GM12892 (cell line): Measurements from ENCODE around the gene ADORA2A.
A peak's percentile ranks its signal among the peaks of the same experiment; 100 is the strongest.

Experiments
- DNase-seq: peaks from one replicate; pipeline ENCODE4 v3.0.0; 2011; ENCODE audit not compliant: insufficient read length
- FAIRE-seq: peaks from 2 replicates; lab custom pipeline; 2011; peaks lifted over from hg19 to GRCh38; lab: Jason Lieb, UNC
- POLR2A ChIP-seq: IDR thresholded peaks from 2 replicates; pipeline ENCODE4 v1.6.1; 2011; ENCODE audit warnings: low read depth, low read length, control low read depth
- POLR2AphosphoS5 ChIP-seq: IDR thresholded peaks from 2 replicates; pipeline ENCODE4 v1.6.1; 2011; ENCODE audit warnings: low read depth, low read length, control low read depth
- TAF1 ChIP-seq: IDR thresholded peaks from 2 replicates; pipeline ENCODE4 v1.6.1; 2011; ENCODE audit warnings: low read depth, mild to moderate bottlenecking, control low read depth, low read length, borderline replicate concordance

Gene ADORA2A

GRCh38 chr22:24451162-24451561 lies 23.8 kb downstream of the ADORA2A start:
- no peak for FAIRE-seq
- no peak for DNase-seq
- TF ChIP-seq POLR2A, result no peak
- no peak for TF ChIP-seq TAF1

GRCh38 chr22:24453853-24454252 lies 26.5 kb downstream of the ADORA2A start:
- no peak for TF ChIP-seq TAF1
- TF ChIP-seq POLR2A, result no peak
- no peak for TF ChIP-seq POLR2AphosphoS5
- DNase-seq, result no peak
- FAIRE-seq, result no peak

- FAIRE-seq (no peak), DNase-seq (no peak)
- TF ChIP-seq POLR2AphosphoS5, result no peak
- no peak for TF ChIP-seq TAF1
- no peak for TF ChIP-seq POLR2A
Measured at GRCh38 chr22:24455039-24455438, 27.6 kb downstream of the ADORA2A start.

- FAIRE-seq (no peak), DNase-seq (no peak)
- no peak for TF ChIP-seq POLR2A
- no peak for TF ChIP-seq TAF1
- no peak for TF ChIP-seq POLR2AphosphoS5
Measured at GRCh38 chr22:24455751-24456426, 28.5 kb downstream of the ADORA2A start.

- FAIRE-seq (no peak), DNase-seq (no peak)
- TF ChIP-seq POLR2AphosphoS5 (no peak), POLR2A (no peak), TAF1 (no peak)
Measured at GRCh38 chr22:24457894-24458420, 30.6 kb downstream of the ADORA2A start.

GRCh38 chr22:24459911-24460310 lies 32.5 kb downstream of the ADORA2A start:
- no peak for FAIRE-seq
- TF ChIP-seq POLR2A (no peak), POLR2AphosphoS5 (no peak), TAF1 (no peak)
- DNase-seq, result no peak

GRCh38 chr22:24460418-24461089 lies 33.2 kb downstream of the ADORA2A start:
- FAIRE-seq (peak; percentile 30), DNase-seq (no peak)
- TF ChIP-seq POLR2AphosphoS5, result 0 out of 2 replicates have a peak, but pooled peaks have one; percentile 40
- peak; percentile 44; the same call in 1 of the 2 replicates for TF ChIP-seq POLR2A
- TF ChIP-seq TAF1, result no peak

- no peak for TF ChIP-seq POLR2AphosphoS5
- no peak for TF ChIP-seq TAF1
- TF ChIP-seq POLR2A, result no peak
- no peak for DNase-seq
- no peak for FAIRE-seq
Measured at GRCh38 chr22:24463071-24463760, 35.8 kb downstream of the ADORA2A start.

GRCh38 chr22:24465566-24465965 lies 38.2 kb downstream of the ADORA2A start:
- FAIRE-seq, result no peak
- no peak for DNase-seq
- no peak for TF ChIP-seq POLR2AphosphoS5
- no peak for TF ChIP-seq POLR2A
- TF ChIP-seq TAF1, result no peak

- no peak for TF ChIP-seq POLR2AphosphoS5
- TF ChIP-seq POLR2A, result no peak
- TF ChIP-seq TAF1, result no peak
- DNase-seq (no peak), FAIRE-seq (no peak)
Measured at GRCh38 chr22:24465975-24466374, 38.6 kb downstream of the ADORA2A start.

- no peak for TF ChIP-seq POLR2AphosphoS5
- no peak for TF ChIP-seq POLR2A
- TF ChIP-seq TAF1, result no peak
- no peak for DNase-seq
- FAIRE-seq, result no peak
Measured at GRCh38 chr22:24466716-24467328, 39.4 kb downstream of the ADORA2A start.

- FAIRE-seq (no peak), DNase-seq (no peak)
- TF ChIP-seq POLR2AphosphoS5 (no peak), TAF1 (no peak), POLR2A (no peak)
Measured at GRCh38 chr22:24467340-24467739, 39.9 kb downstream of the ADORA2A start.
